Measurements from ENCODE around the gene FGFBP3. TPM values are rescaled to one million over a fixed set of nuclear protein-coding genes. Genes with fewer than 3 reads are reported as not detected.

Gene FGFBP3, protein sequence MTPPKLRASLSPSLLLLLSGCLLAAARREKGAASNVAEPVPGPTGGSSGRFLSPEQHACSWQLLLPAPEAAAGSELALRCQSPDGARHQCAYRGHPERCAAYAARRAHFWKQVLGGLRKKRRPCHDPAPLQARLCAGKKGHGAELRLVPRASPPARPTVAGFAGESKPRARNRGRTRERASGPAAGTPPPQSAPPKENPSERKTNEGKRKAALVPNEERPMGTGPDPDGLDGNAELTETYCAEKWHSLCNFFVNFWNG
- under 1 TPM; 0.34 to 1.00 TPM for total RNA-seq

GRCh38 chr10:91909117-91909677 lies at the start of gene FGFBP3:
TSS of gene FGFBP3 (minus strand) at chr10:91909486. CDS start at chr10:91908969, 517 bp downstream.

DNA sequence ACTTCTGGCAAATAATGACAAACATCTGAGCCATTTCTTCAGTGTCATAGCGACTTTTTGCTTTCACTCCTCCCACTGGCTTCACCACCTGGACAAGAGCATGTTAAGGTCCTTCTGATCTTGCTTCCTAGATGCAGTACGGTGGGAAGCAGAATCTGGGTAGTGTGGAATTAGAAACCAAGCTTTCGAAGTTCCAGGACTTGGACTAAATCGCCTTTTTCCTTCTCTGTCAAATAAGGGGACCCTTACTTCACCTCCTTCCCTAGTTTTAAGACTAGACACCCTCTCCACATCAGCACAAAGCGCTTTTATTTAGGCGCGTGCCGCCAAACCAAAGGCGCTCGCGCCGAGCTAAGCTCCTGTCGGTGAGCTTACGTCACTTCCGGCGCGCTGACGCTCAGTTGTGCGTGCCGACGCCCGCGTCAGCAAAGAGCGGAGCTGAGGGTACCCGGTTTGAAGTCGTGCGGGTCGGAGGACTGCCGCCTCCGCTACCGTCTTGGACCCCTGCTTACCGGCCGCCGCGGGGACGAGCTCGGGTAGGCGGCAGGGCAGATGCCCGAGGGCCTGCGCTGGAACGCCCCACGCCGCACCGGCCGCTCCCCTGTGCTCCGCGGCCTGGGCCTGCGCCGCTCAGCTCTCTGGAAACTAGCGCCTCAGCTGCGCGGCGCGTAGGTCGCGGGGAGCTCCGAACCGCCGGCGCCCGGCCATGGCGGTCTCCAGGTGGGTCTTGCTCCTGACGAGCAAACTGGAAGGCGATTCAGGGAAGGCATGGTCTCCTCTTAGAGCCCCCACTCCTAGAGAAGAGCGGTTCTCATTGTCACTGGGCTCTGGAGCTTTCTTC lies 14.3 kb upstream of the FGFBP3 start, which contains the start of gene BTAF1:
Gene BTAF1, plus strand, starts transcription at position 400 of the 841 bp plus-strand sequence. Its CDS starts 307 bp downstream, at position 707.

Small RNA genes lying within 50 kb of the gene (small RNA-seq; reads per million reads assigned to genes)
- gene AL359198.2, result 0 reads per million in 2 donors

Other genes with a start within 250 kb of the FGFBP3 start
- 10 to 100 TPM; 57.1 to 59.6 TPM for gene TNKS2, start 111.1 kb downstream of the FGFBP3 start, total RNA-seq
- gene BTAF1, start 14.3 kb upstream of the FGFBP3 start, total RNA-seq, result 10 to 100 TPM; 34.4 to 44.3 TPM